GM15510 (cell line): ENCODE measurements around the gene ALPK3.

Experiments used
- POLR2A ChIP-seq: IDR thresholded peaks from 3 replicates; pipeline ENCODE4 v1.6.1; 2011; ENCODE audit warnings: borderline replicate concordance; ENCODE audit not compliant: insufficient read length; ENCODE audit errors: extremely low read depth

Gene ALPK3

GRCh38 chr15:84813435-84813834 lies 3.7 kb upstream of the ALPK3 start:
- TF ChIP-seq POLR2A = no peak

- TF ChIP-seq POLR2A = no peak
These were observed 3.2 kb upstream of the ALPK3 start for GRCh38 chr15:84813931-84814330.

- TF ChIP-seq POLR2A = no peak
These were observed 2.2 kb upstream of the ALPK3 start for GRCh38 chr15:84814916-84815315.

DNA sequence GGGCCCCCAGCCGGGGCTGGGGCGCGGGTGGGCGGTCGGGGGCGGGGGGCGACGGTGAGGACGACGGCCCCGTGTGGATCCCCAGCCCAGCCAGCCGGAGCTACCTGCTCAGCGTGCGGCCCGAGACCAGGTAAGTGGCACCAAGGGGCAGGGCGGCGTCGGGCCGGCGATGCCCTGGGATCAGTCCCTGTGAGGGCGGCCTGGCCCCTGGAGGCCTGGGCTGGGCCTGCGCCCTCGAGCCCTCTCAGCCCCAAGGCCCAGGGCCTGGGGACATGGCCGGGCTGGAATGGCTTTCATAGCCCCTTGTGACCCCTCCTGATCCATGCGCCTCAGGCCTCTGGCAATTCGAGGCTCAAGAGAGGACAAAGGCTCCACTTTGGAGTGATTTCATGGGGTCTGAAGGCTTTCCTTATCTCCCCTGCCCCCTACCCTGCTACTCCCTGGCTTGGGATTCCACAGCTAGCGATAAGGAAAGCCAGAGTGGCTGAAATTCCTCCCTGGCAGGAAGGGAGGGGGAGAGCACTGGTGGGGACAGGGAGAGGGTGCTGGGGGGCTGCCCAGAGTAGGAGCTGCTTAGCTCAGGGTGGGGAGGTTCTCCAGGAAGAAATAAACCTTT lies 418 bp downstream of the ALPK3 start:
- no peak for TF ChIP-seq POLR2A

GRCh38 chr15:84818261-84819131 lies 1.3 kb downstream of the ALPK3 start:
- no peak for TF ChIP-seq POLR2A

DNA sequence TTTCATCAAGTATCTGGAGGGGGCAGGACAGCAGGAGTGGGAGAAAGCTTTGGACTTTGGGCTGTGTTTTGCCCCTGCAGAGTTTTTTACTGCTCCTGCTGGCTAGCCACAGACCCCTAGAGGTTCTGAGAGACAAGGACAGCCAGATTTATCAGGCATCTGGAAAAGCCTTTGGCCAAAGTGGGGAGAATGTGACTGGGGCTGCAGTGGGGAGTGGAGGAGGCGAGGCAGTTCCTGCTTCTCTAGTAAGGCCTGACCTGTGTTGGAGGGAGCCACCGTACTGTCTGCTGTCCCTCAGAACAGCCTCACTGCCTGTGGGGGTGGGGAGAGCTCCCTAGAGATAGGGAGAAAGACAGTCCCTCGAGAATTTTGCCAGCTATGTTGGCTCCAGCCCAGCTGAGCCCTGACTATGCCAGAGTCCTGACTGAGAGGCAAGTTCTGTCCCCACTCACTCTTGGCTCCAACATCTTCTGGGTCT lies 2.2 kb downstream of the ALPK3 start:
- TF ChIP-seq POLR2A = no peak

GRCh38 chr15:84819791-84820190 lies 2.6 kb downstream of the ALPK3 start:
- TF ChIP-seq POLR2A = no peak

DNA sequence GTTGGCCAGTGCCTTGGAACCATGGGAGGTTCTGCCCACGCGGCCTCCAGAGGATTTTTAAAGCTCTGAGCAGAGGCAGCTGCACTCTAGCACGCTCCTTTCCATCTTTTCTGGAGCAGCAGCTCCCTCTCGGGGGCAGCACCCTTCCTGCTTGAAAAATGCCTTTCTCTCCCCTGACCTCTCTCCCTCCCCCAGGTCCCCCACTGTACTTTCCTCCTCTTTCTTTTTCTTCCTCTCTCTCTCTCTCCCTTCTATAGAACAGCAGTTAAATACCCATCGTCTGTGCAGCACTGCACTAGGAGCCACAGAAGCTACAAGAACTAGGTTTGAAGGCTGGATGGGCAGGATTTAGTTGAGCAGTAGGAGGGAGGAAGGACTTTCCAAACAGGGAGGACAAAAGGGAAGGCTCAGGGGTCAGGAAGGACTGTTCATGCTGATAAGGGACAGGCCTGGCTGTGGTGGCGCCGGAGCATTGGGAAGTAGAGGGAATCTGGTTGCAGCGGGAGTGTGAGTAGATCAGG lies 4.4 kb downstream of the ALPK3 start:
- TF ChIP-seq POLR2A = no peak

DNA sequence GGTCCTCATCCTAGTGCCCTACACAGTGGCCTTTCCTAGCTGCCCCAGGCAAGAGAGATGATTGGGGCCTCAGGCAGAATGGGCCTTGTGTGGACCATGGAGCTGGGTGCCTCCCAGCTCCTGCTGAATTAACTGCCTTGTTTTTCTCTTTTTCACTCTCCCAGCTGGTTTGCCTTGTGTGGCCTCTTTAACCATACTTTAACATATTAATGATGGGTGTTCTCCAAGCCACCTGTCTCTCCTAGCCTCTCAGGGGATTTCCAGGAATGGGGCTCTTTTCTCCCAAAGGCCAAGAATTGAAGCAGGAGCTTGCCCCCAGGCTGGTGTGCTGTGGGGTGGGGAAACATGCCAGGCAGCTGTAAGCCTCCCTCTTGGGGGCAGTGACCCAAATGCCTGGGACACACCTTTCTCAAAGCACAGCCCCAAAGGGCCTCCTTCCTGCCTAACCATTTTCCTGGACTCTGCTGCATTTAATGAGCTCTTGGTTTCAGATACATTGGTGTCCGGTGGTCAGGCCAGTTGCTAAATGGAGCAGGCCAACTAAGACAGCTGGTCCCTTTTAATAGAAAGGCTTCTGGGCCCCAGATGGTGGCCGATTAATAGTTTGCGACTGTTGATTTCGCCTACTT lies 5.6 kb downstream of the ALPK3 start:
- TF ChIP-seq POLR2A = no peak

DNA sequence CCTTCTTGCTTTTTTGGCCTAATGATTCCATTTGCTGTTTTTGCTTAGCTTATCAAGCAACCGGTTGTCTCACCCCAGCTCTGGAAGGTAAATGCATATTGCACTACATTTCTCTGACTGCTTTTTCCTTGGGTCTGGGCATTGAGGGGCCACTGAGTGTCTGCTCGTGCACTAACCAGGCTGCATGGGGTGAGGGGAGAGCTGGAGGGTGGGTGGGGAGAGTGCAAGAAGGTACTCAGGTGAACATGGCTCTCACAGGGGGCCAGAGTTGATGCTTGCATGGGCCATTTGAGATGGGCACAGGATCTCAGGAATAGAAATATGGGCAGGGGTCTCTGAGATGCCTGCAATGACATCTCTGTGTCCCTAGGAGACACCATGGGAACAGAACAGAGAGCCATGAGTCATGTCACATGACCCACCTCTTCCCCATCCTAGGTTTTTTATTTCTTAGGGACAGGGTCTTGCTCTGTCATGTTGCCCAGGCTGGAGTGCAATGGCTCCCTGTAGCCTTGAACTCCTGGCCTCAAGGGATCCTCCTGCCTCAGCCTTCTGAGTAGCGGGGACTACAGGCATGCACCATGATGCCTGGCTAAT lies 6.2 kb downstream of the ALPK3 start:
- no peak for TF ChIP-seq POLR2A

DNA sequence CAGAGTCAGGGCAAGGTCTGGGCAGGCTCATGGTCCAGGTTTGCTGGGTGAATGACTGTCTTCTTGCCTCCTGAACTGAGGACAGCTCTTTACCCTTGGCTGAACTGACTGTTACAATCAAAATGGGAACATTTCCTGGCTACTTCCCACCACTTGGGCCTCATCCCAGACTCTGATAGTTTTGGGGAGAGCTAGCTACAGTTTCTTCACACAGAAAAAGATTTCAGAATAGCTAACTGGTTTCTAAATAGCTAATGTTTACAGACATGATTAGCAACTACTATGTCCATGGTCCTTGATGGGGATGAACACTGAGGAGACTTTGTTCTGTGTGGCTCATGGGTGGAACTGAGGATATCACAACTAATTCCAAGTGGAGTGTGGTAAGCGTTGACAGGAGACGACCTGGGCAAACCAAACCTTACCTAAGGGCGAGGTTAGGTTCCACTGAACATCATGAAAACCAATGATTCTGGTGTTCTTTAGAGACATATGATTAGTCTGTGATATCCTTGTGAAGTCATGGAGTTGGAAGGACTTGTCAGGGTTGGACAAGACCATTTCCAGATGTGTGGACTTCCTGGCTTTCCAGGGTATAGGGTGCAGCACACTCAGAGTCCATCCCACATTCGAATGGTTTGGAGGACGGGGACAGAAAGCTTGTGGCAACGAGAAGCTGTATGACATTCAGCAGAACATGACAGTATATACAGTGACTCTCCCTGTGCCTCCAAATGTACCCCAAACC lies 7.3 kb downstream of the ALPK3 start:
- TF ChIP-seq POLR2A = no peak

DNA sequence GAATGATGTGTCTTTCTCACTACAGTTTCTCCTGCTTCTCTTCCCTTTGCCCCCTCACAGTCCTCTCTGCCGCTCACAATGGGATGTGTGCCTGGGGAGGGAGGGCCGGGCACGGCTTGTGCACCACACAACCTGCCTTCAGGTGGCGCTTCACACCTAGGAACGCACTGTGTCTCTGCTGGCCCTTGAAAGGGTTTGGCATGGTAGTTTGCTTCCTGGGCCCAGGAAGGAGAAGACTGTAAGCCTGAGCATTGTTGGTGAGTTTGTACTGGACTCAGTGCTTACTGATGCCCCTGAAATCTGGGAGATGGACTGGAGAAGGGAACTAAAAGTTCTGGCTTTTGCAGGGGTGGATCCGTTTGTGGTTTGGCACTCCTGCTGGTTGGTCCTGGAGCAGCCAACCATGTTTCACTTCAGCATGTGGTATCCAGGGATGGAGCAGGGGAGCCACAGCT lies 9.2 kb downstream of the ALPK3 start:
- no peak for TF ChIP-seq POLR2A

GRCh38 chr15:84827246-84827645 lies 10.1 kb downstream of the ALPK3 start:
- no peak for TF ChIP-seq POLR2A
